ACC112 (cell line): ENCODE results near the gene ITPR1.

ENCODE experiments used
- H2AFZ ChIP-seq: fragments of 200-600 bp; sonication (generic); one replicate; pipeline ENCODE4 v1.6.0; 2017; ENCODE audit warnings: antibody characterized with exemption, low read length; ENCODE audit not compliant: unreplicated experiment
- H3K27ac ChIP-seq: fragments of 200-600 bp; sonication (generic); 2 replicates; pipeline ENCODE4 v1.5.1; 2014; ENCODE audit warnings: low read depth, mild to moderate bottlenecking, antibody characterized with exemption, low read length, moderate library complexity
- H3K27me3 ChIP-seq: fragments of 200-600 bp; sonication (generic); 2 replicates; pipeline ENCODE4 v1.6.1; 2014; ENCODE audit warnings: mild to moderate bottlenecking, antibody characterized with exemption, low read length, moderate library complexity, mixed read lengths; ENCODE audit not compliant: insufficient read depth
- H3K36me3 ChIP-seq: fragments of 200-600 bp; sonication (generic); 2 replicates; pipeline ENCODE4 v1.6.1; 2016; ENCODE audit warnings: mild to moderate bottlenecking, antibody characterized with exemption, low read length, moderate library complexity, mixed read lengths; ENCODE audit not compliant: insufficient read depth
- H3K4me1 ChIP-seq: fragments of 200-600 bp; sonication (generic); one replicate; pipeline ENCODE4 v1.6.1; 2016; ENCODE audit warnings: low read length, mixed read lengths; ENCODE audit not compliant: insufficient read depth, unreplicated experiment, control insufficient read depth
- H3K4me3 ChIP-seq: fragments of 200-600 bp; sonication (generic); 2 replicates; pipeline ENCODE4 v1.5.1; 2014; ENCODE audit warnings: mild to moderate bottlenecking, low read depth, low read length
- H3K79me2 ChIP-seq: fragments of 200-600 bp; sonication (generic); one replicate; pipeline ENCODE4 v1.6.0; 2016; ENCODE audit warnings: low read length; ENCODE audit not compliant: control insufficient read depth, unreplicated experiment, insufficient read depth

ITPR1 gene

GRCh38 chr3:4771243-4771642 lies 278.1 kb downstream of the ITPR1 start:
- Histone ChIP-seq H3K79me2 (no peaks in the 10 kb centered on the region), H3K27ac (no peak overlapping the region), H2AFZ (no peak overlapping the region), H3K4me3 (no peak overlapping the region), H3K36me3 (no peaks in the 10 kb centered on the region), H3K4me1 (peaks cover 6% of the 10 kb centered on the region), H3K27me3 (no peaks in the 10 kb centered on the region)

GRCh38 chr3:4772171-4772804 lies 279.1 kb downstream of the ITPR1 start:
- H3K27me3 ChIP-seq: no peaks in the 10 kb centered on the region
- H3K4me3 ChIP-seq: no peak overlapping the region
- no peaks in the 10 kb centered on the region for H3K36me3 ChIP-seq
- peaks cover 6% of the 10 kb centered on the region for H3K4me1 ChIP-seq
- no peaks in the 10 kb centered on the region for H3K79me2 ChIP-seq
- H3K27ac ChIP-seq: no peak overlapping the region
- H2AFZ ChIP-seq: no peak overlapping the region

- peaks cover 6% of the 10 kb centered on the region for H3K4me1 ChIP-seq
- H3K36me3 ChIP-seq: no peaks in the 10 kb centered on the region
- H3K4me3 ChIP-seq: no peak overlapping the region
- H3K79me2 ChIP-seq: no peaks in the 10 kb centered on the region
- H2AFZ ChIP-seq: no peak overlapping the region
- H3K27me3 ChIP-seq: no peaks in the 10 kb centered on the region
- no peak overlapping the region for H3K27ac ChIP-seq
These were observed 279.7 kb downstream of the ITPR1 start for GRCh38 chr3:4772858-4773257.

- Histone ChIP-seq H3K27me3 (no peaks in the 10 kb centered on the region), H2AFZ (no peak overlapping the region), H3K79me2 (no peaks in the 10 kb centered on the region), H3K4me1 (peaks cover 6% of the 10 kb centered on the region), H3K4me3 (no peak overlapping the region), H3K27ac (no peak overlapping the region), H3K36me3 (no peaks in the 10 kb centered on the region)
These were observed 280.4 kb downstream of the ITPR1 start for GRCh38 chr3:4773583-4773982.

- H3K4me1 ChIP-seq: peaks cover 6% of the 10 kb centered on the region
- H3K4me3 ChIP-seq: no peak overlapping the region
- no peaks in the 10 kb centered on the region for H3K27me3 ChIP-seq
- H2AFZ ChIP-seq: no peak overlapping the region
- no peaks in the 10 kb centered on the region for H3K79me2 ChIP-seq
- H3K36me3 ChIP-seq: no peaks in the 10 kb centered on the region
- H3K27ac ChIP-seq: no peak overlapping the region
These were observed 281.4 kb downstream of the ITPR1 start for GRCh38 chr3:4774531-4774930.

GRCh38 chr3:4776399-4776979 lies 283.3 kb downstream of the ITPR1 start:
- Histone ChIP-seq H3K4me3 (no peak overlapping the region), H3K79me2 (no peaks in the 10 kb centered on the region), H3K27ac (no peak overlapping the region; the same call in 1 of the 2 replicates), H3K36me3 (no peaks in the 10 kb centered on the region), H3K27me3 (no peaks in the 10 kb centered on the region), H2AFZ (no peak overlapping the region), H3K4me1 (peaks cover 6% of the 10 kb centered on the region)

- Histone ChIP-seq H3K4me3 (no peak overlapping the region), H3K27me3 (no peaks in the 10 kb centered on the region), H3K79me2 (no peaks in the 10 kb centered on the region), H2AFZ (no peak overlapping the region), H3K27ac (peak overlapping the region; percentile 41; the same call in 1 of the 2 replicates), H3K36me3 (no peaks in the 10 kb centered on the region), H3K4me1 (peaks cover 4% of the 10 kb centered on the region)
These were observed 283.9 kb downstream of the ITPR1 start for GRCh38 chr3:4776980-4777581.

- Histone ChIP-seq H3K36me3 (no peaks in the 10 kb centered on the region), H2AFZ (no peak overlapping the region), H3K79me2 (no peaks in the 10 kb centered on the region), H3K27ac (no peak overlapping the region), H3K4me3 (no peak overlapping the region), H3K27me3 (no peaks in the 10 kb centered on the region), H3K4me1 (no peaks in the 10 kb centered on the region)
These were observed 285.0 kb downstream of the ITPR1 start for GRCh38 chr3:4778119-4778518.

- H3K27ac ChIP-seq: no peak overlapping the region
- no peaks in the 10 kb centered on the region for H3K36me3 ChIP-seq
- H3K4me1 ChIP-seq: no peaks in the 10 kb centered on the region
- no peak overlapping the region for H3K4me3 ChIP-seq
- H3K79me2 ChIP-seq: no peaks in the 10 kb centered on the region
- H3K27me3 ChIP-seq: no peaks in the 10 kb centered on the region
- H2AFZ ChIP-seq: no peak overlapping the region
These were observed 285.6 kb downstream of the ITPR1 start for GRCh38 chr3:4778740-4779139.

GRCh38 chr3:4780545-4780957 lies 287.4 kb downstream of the ITPR1 start:
- Histone ChIP-seq H3K79me2 (no peaks in the 10 kb centered on the region), H3K36me3 (no peaks in the 10 kb centered on the region), H3K27ac (no peak overlapping the region)

GRCh38 chr3:4782095-4782494 lies 288.9 kb downstream of the ITPR1 start:
- no peak overlapping the region for H2AFZ ChIP-seq
- H3K79me2 ChIP-seq: no peaks in the 10 kb centered on the region
- H3K4me1 ChIP-seq: no peaks in the 10 kb centered on the region
- no peak overlapping the region for H3K4me3 ChIP-seq
- no peaks in the 10 kb centered on the region for H3K27me3 ChIP-seq
- H3K27ac ChIP-seq: no peak overlapping the region
- no peaks in the 10 kb centered on the region for H3K36me3 ChIP-seq

More at GRCh38 chr3:4780545-4780957, 287.4 kb downstream of the ITPR1 start:
- Histone ChIP-seq H2AFZ (no peak overlapping the region), H3K27me3 (no peaks in the 10 kb centered on the region), H3K4me1 (no peaks in the 10 kb centered on the region), H3K4me3 (no peak overlapping the region)
